ENCODE data around the gene ABHD17B.

Gene ABHD17B

DNA sequence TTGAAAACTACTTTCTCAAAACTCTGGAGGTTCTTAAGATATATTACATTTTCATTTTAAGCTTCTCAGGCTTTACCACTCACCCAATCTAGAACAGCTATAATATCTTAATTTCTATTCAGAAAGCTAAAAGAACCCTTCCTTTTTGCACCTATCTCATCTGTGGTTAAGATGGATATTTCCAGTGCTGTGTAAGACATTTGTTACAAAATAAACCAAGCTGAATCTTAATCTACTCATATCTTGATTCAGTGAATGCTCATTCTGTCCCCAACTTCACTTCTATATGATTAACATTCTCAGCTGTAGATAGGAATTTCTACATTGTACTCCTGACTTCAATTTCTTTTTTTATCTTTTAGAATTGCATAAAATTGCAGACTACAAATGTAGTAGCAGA is 15.0 kb downstream of the ABHD17B start:
- no peaks in the 10 kb centered on the region for H3K27me3 ChIP-seq
- H4K20me1 ChIP-seq, result peaks cover 0 to 80% (median 6%) of the 10 kb centered on the region in 11 experiments; a peak in 10 of 22 replicates
- peaks cover 0 to 53% (median 24%) of the 10 kb centered on the region in 11 experiments; a peak in 16 of 22 replicates for H3K36me3 ChIP-seq
- H3K27ac ChIP-seq, result peak overlapping the region in 10 of 11 experiments; percentile 69 to 99 (median 96); a peak in 19 of 22 replicates
- peaks cover 0 to 36% (median 20%) of the 10 kb centered on the region in 11 experiments; a peak in 16 of 22 replicates for H3K9me3 ChIP-seq (replicated peaks in 1 of 11)
- H3K4me3 ChIP-seq, result no peak overlapping the region; a peak in 1 of 20 replicates
- H3K9ac ChIP-seq, result peak overlapping the region in 6 of 11 experiments; percentile 79 to 90 (median 84); a peak in 10 of 22 replicates
- H3K4me2 ChIP-seq, result peak overlapping the region; percentile 80 to 99 (median 92); a peak in 20 of 22 replicates
- no peak for TF ChIP-seq Cebpa-rat (IDR thresholded peaks at IDR 0.05)
- peaks cover 70 to 91% (median 86%) of the 10 kb centered on the region in 10 experiments for H3K4me1 ChIP-seq

DNA sequence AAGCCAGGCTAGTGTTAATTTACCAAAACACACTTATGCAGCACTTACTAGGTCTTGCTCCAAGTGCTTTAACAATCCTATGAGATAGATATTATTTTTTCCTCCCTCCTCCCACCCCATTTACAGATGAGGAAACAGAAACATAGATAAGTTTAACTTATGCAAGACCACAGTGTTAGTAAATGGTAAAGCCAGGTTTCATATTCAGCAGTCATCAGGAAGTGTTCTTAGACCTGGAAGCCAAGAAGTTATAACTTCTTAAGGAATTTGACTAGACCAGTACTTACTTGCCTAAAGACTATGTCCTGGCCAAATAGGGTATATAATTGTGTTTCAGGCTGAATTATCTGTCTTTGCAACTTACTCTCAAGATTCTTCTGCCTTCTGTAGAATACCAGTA is 15.9 kb downstream of the ABHD17B start:
- Histone ChIP-seq H3K36me3 (peaks cover 0 to 57% (median 24%) of the 10 kb centered on the region in 11 experiments; a peak in 16 of 22 replicates), H3K4me3 (0 out of 20 replicates have a peak overlapping the region, but pooled peaks of 1 of the 10 experiments have one; percentile 1), H4K20me1 (peaks cover 0 to 76% (median 14%) of the 10 kb centered on the region in 11 experiments; a peak in 11 of 22 replicates), H3K27ac (peak overlapping the region in 9 of 11 experiments; percentile 27 to 99 (median 96); a peak in 17 of 22 replicates), H3K4me2 (peak overlapping the region; percentile 80 to 99 (median 92)), H3K27me3 (no peaks in the 10 kb centered on the region), H3K9ac (peak overlapping the region in 2 of 11 experiments; percentile 8 to 90; a peak in 3 of 22 replicates), H3K9me3 (replicated peaks in 1 of 11) (peaks cover 0 to 36% (median 20%) of the 10 kb centered on the region in 11 experiments; a peak in 16 of 22 replicates), H3K4me1 (peaks cover 64 to 90% (median 82%) of the 10 kb centered on the region in 10 experiments)
- TF ChIP-seq Cebpa-rat (IDR thresholded peaks at IDR 0.05), result no peak

DNA sequence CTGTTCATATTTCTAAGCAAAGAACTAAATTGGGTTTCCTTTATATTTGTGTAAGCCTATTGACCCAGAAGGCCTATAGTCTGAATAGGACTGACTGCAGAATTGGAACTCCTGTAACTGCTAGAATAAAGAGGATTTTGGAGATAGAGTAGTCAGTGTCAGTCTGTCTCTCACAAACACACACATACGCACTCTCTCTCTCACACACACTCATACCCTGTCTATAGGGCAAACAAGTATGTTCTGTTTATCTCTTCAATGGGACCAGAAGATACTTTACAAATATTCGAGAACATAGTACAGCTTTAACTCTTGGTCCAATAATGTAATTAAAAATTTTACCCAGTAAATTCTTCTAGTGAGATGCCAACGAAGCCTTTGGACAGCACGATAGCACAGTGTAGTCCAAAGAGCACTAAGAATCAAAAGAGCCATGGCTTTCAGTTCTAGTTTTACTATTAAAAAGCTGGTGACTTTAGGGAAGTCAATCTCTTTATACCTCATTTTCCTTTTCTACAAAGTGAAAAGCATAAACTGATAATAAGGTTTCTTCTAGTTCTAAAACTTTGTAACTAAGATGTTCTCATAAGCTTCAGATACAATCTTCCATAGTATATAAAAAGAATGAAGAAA is 19.3 kb downstream of the ABHD17B start:
- peak overlapping the region in 10 of 11 experiments; percentile 1 to 71 (median 32); a peak in 14 of 22 replicates for H3K4me2 ChIP-seq
- TF ChIP-seq Cebpa-rat (IDR thresholded peaks at IDR 0.05), result no peak
- peaks cover 3 to 92% (median 51%) of the 10 kb centered on the region in 11 experiments; a peak in 16 of 22 replicates for H3K36me3 ChIP-seq
- H3K9me3 ChIP-seq (replicated peaks in 1 of 11), result peaks cover 0 to 66% (median 40%) of the 10 kb centered on the region in 11 experiments; a peak in 17 of 22 replicates
- no peaks in the 10 kb centered on the region for H3K27me3 ChIP-seq
- peaks cover 43 to 89% (median 67%) of the 10 kb centered on the region in 10 experiments for H3K4me1 ChIP-seq
- peaks cover 0 to 61% (median 21%) of the 10 kb centered on the region in 11 experiments; a peak in 8 of 22 replicates for H4K20me1 ChIP-seq
- H3K9ac ChIP-seq, result no peak overlapping the region; a peak in 1 of 22 replicates
- H3K27ac ChIP-seq, result peak overlapping the region in 7 of 11 experiments; percentile 8 to 53 (median 39); a peak in 12 of 22 replicates
- no peak overlapping the region for H3K4me3 ChIP-seq

DNA sequence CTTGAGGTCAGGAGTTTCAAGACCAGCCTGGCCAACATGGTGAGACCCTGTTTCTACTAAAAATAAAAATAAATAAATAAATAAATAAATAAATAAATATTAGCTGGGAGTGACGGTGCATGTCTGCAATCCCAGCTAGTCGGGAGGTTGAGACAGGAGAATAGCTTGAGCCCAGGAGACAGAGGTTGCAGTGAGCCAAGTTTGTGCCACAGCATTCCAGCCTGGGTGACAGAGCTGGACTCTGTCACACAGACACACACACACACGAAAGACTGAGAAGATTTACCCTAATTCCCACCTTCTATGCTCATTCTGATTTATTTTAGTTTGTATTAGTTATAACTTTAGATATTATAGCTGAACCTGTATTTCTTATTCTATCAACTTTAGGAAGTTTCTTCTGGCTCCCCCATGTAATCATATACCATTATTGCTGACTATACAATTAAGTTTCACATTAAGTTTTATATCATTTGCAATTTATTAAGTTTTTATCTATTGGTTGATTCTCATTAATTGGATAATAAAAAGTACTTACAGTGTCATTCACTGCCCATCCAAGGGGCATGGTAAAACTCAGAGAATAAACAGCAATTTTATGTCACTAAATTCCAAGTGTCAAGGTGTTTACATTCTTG is 20.8 kb downstream of the ABHD17B start:
- peaks cover 0 to 59% (median 22%) of the 10 kb centered on the region in 11 experiments; a peak in 9 of 22 replicates for H4K20me1 ChIP-seq
- peaks cover 0 to 81% (median 54%) of the 10 kb centered on the region in 11 experiments; a peak in 19 of 22 replicates for H3K9me3 ChIP-seq (replicated peaks in 1 of 11)

DNA sequence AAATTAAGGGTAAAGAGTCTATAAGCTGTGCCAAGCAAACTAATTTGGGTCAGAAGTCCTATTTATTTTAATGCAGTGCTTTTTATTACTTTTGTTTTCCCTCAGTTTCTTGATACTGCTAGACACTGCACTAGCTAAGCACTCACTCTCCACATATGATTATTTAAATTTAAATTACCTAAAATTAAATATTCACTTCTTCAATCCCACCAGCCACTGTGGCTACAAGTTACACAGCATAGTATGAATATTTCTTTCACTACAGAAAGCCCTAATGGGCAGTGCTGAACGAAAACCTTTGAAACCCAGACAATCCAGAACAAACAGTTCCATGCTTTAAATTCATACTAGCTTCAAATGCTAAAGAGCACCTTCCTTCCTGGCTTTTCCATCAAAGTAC is 23.6 kb downstream of the ABHD17B start:
- Histone ChIP-seq H3K9me3 (replicated peaks in 1 of 11) (peaks cover 28 to 81% (median 65%) of the 10 kb centered on the region in 11 experiments), H3K4me1 (peaks cover 16 to 66% (median 42%) of the 10 kb centered on the region in 10 experiments), H3K27ac (peak overlapping the region in 5 of 11 experiments; percentile 4 to 51 (median 19); a peak in 3 of 22 replicates), H3K4me3 (peak overlapping the region in 1 of 10 experiments; percentile 8; a peak in 1 of 20 replicates), H3K4me2 (peak overlapping the region in 6 of 11 experiments; percentile 1 to 47 (median 18); a peak in 7 of 22 replicates), H3K27me3 (no peaks in the 10 kb centered on the region), H3K9ac (no peak overlapping the region), H3K36me3 (peaks cover 27 to 94% (median 65%) of the 10 kb centered on the region in 11 experiments), H4K20me1 (peaks cover 0 to 66% (median 22%) of the 10 kb centered on the region in 11 experiments; a peak in 9 of 22 replicates)
- TF ChIP-seq Cebpa-rat (IDR thresholded peaks at IDR 0.05), result no peak

More for the DNA sequence above, 20.8 kb downstream of the ABHD17B start:
- TF ChIP-seq Cebpa-rat (IDR thresholded peaks at IDR 0.05), result no peak
- H3K4me3 ChIP-seq, result 0 out of 20 replicates have a peak overlapping the region, but pooled peaks of 1 of the 10 experiments have one; percentile 42
- H3K4me2 ChIP-seq, result peak overlapping the region in 9 of 11 experiments; percentile 27 to 71 (median 46); a peak in 15 of 22 replicates
- H3K9ac ChIP-seq, result no peak overlapping the region; a peak in 2 of 22 replicates
- peaks cover 3 to 94% (median 58%) of the 10 kb centered on the region in 11 experiments; a peak in 16 of 22 replicates for H3K36me3 ChIP-seq
- H3K27ac ChIP-seq, result peak overlapping the region in 6 of 11 experiments; percentile 26 to 56 (median 42); a peak in 6 of 22 replicates
- no peaks in the 10 kb centered on the region for H3K27me3 ChIP-seq
- peaks cover 33 to 80% (median 60%) of the 10 kb centered on the region in 10 experiments for H3K4me1 ChIP-seq

DNA sequence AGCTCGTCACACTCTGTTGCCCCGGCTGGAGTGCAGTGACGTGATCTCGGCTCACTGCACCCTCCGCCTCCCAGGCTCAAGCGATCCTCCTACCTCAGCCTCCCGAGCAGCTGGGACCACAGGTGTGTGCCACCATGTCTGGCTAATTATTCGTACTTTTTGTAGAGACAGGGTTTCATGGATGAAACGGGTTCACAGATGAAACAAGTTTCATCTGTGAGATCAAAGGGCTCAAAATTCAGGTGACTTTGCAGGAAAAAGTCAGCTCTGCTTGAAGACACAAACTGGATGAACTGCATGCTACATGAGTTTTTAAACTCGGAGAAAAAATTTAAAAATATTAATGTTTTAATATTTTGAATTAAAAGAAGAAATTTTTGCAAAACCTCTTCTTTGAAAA is 24.5 kb downstream of the ABHD17B start:
- Histone ChIP-seq H3K9me3 (replicated peaks in 1 of 11) (peaks cover 36 to 84% (median 74%) of the 10 kb centered on the region in 11 experiments), H3K4me2 (peak overlapping the region in 9 of 11 experiments; percentile 6 to 59 (median 41); a peak in 16 of 22 replicates)
- TF ChIP-seq Cebpa-rat (IDR thresholded peaks at IDR 0.05), result no peak

DNA sequence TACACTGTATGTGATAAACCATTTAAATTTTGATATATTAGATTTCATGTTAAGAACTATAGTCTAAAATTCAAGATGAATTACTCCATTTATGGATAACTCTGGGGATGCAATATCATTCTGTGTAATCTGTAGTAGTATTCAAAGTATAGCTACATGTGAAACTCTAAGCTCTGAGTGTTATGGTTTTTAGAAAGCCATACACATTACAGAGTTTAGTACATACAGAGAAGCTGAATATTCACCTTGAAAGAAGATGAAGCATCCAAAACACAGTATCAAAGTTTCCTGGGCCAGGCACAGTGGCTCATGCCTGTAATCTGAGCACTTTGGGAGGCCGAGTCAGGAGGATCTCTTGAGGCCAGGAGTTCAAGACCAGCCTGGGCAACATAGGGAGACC is 25.0 kb downstream of the ABHD17B start:
- H3K9ac ChIP-seq, result no peak overlapping the region; a peak in 1 of 22 replicates
- TF ChIP-seq Cebpa-rat (IDR thresholded peaks at IDR 0.05), result no peak
- peak overlapping the region in 8 of 11 experiments; percentile 21 to 56 (median 46); a peak in 13 of 22 replicates for H3K27ac ChIP-seq
- peak overlapping the region in 1 of 10 experiments; percentile 20; a peak in 1 of 20 replicates for H3K4me3 ChIP-seq
- peaks cover 0 to 65% (median 21%) of the 10 kb centered on the region in 11 experiments; a peak in 9 of 22 replicates for H4K20me1 ChIP-seq
- peaks cover 41 to 87% (median 79%) of the 10 kb centered on the region in 11 experiments for H3K9me3 ChIP-seq (replicated peaks in 1 of 11)
- H3K36me3 ChIP-seq, result peaks cover 40 to 96% (median 74%) of the 10 kb centered on the region in 11 experiments
- H3K27me3 ChIP-seq, result no peaks in the 10 kb centered on the region
- H3K4me2 ChIP-seq, result peak overlapping the region in 10 of 11 experiments; percentile 6 to 59 (median 40); a peak in 13 of 22 replicates
- peaks cover 13 to 52% (median 33%) of the 10 kb centered on the region in 10 experiments for H3K4me1 ChIP-seq

More for the DNA sequence above, 24.5 kb downstream of the ABHD17B start:
- no peak overlapping the region for H3K9ac ChIP-seq
- no peaks in the 10 kb centered on the region for H3K27me3 ChIP-seq
- peaks cover 35 to 96% (median 72%) of the 10 kb centered on the region in 11 experiments for H3K36me3 ChIP-seq
- H4K20me1 ChIP-seq, result peaks cover 0 to 68% (median 22%) of the 10 kb centered on the region in 11 experiments; a peak in 9 of 22 replicates
- H3K4me1 ChIP-seq, result peaks cover 15 to 57% (median 37%) of the 10 kb centered on the region in 10 experiments
- peak overlapping the region in 2 of 10 experiments; percentile 17 to 20; a peak in 3 of 20 replicates for H3K4me3 ChIP-seq
- peak overlapping the region in 8 of 11 experiments; percentile 21 to 56 (median 46); a peak in 13 of 22 replicates for H3K27ac ChIP-seq
